ENCODE data around the gene PGGHG. TPM values are rescaled to one million over a fixed set of nuclear protein-coding genes. Genes with fewer than 3 reads are reported as not detected.
A peak's percentile ranks its signal among the peaks of the same experiment; 100 is the strongest.

PGGHG gene
- total and polyA plus RNA-seq, 7 donors = 2.7 to 8.6 (median 4.0) TPM

DNA sequence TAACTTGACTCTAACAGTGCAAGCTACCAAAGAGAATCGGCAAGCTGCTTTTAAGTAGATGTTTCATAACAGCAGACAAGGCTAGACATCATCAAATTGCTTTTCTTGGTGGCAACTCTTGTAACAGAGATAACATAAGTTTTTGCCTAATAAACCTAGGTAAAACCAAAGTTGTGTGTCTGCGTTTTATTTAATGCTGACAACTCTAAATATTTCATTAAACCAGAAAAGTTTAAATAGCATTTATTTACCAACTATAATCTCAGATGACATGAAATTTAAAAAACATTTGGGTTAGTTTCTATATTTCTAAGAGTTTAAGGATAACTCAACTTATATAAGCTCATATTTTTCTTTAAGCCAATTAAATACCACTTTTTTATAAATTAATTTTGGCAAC is 51.0 kb downstream of the PGGHG start:
- TF ChIP-seq, protein P1, sequence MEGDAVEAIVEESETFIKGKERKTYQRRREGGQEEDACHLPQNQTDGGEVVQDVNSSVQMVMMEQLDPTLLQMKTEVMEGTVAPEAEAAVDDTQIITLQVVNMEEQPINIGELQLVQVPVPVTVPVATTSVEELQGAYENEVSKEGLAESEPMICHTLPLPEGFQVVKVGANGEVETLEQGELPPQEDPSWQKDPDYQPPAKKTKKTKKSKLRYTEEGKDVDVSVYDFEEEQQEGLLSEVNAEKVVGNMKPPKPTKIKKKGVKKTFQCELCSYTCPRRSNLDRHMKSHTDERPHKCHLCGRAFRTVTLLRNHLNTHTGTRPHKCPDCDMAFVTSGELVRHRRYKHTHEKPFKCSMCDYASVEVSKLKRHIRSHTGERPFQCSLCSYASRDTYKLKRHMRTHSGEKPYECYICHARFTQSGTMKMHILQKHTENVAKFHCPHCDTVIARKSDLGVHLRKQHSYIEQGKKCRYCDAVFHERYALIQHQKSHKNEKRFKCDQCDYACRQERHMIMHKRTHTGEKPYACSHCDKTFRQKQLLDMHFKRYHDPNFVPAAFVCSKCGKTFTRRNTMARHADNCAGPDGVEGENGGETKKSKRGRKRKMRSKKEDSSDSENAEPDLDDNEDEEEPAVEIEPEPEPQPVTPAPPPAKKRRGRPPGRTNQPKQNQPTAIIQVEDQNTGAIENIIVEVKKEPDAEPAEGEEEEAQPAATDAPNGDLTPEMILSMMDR (IDR thresholded peaks at IDR 0.05) = no peak
- Histone ChIP-seq H3K4me3 (no peak overlapping the region), H3K4me1 (peaks cover 8% of the 10 kb centered on the region), H3K9me3 (no peaks in the 10 kb centered on the region), H3K36me3 (ENCODE audit: insufficient read depth in 1 of 2, low read depth in 1 of 2) (no peaks in the 10 kb centered on the region), H3K27me3 (ENCODE audit: insufficient read depth in 3 of 3, low read length in 2 of 3) (peaks cover 0 to 17% (median 0%) of the 10 kb centered on the region in 3 donors), H3K27ac (no peak overlapping the region)
- intact Hi-C loops (cut with DNase I) = no loop called here
- DNase-seq (no peak), ATAC-seq (no peak)
- 94 to 99% (median 97%) methylated on average over 2 of the region's 2 CpGs for WGBS, 3 donors

DNA sequence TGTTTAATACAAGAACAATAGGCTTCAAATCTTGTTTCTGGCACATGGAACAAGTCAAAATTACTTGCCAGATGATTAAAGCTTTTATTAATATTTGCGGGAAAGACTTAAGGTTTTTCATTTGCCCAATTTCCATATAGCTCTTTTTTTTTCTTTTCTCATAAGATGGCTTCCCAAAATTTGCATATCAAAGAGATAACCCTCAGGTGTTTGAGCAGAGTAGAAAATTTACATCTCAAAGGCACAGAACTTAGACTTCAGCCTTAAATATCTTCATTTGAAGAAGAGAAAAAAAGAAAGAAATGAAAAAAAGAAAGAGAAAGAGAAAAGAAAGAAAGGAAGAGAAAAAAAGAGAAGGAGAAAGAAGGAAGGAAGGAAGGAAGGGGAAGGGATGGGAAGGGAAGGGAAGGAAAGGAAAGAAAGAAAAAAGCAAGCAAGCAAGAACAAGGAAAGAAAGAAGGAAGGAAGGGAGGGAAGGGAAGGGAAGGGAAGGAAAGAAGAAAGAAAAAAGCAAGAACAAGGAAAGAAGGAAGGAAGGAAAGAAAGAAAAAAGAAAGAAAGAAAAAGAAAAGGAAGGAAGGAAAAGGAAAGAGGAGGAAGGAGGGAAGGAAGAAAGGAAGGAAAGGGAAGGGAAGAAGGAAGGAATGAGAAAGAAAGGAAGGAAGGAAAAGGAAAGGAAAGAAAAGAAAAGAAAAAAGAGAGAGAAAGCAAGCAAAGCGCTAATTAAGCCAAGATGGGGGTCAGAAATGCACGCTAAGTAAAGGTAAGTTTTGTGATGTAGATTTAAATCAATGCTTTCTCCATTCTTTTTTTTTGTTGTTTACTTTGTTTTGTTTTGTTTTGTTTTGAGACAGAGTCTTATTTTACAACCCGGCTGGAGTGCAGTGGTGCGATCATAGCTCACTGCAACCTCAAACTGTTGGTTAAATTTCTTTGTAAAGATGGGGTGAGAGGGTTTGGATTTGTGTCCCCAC is 51.9 kb downstream of the PGGHG start:
- WGBS, 3 donors = 69 to 81% (median 80%) methylated on average over 5 of the region's 5 CpGs
- peaks cover 0 to 17% (median 0%) of the 10 kb centered on the region in 3 donors for H3K27me3 ChIP-seq (ENCODE audit: insufficient read depth in 3 of 3, low read length in 2 of 3)
- H3K4me3 ChIP-seq = no peak overlapping the region
- intact Hi-C loops (cut with DNase I) = no loop called here
- TF ChIP-seq, protein P1 (IDR thresholded peaks at IDR 0.05) = no peak
- no peak for ATAC-seq
- no peak for DNase-seq
- no peak overlapping the region for H3K27ac ChIP-seq
- no peaks in the 10 kb centered on the region for H3K36me3 ChIP-seq (ENCODE audit: insufficient read depth in 1 of 2, low read depth in 1 of 2)
- H3K4me1 ChIP-seq = peaks cover 8% of the 10 kb centered on the region
- H3K9me3 ChIP-seq = no peaks in the 10 kb centered on the region

DNA sequence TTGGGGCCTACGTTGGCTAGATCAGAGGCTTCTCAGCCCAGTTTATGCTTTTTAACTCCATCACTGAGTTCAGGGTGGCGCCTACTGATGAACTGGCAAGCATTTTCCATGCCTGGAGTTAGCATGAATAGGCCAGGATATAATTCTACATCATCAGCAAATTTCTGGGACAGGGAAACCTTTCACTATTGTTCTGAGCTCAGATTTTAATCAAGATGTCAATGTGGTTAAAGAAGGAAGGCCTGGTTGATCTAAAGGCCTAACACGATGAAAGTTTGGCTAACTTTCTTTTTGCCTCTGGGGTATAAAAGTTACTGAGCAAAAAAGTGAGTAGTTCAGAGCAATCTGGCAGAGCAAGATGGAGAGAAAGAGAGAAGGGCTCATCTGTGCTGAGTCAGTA is 53.4 kb downstream of the PGGHG start:
- H3K27me3 ChIP-seq (ENCODE audit: insufficient read depth in 3 of 3, low read length in 2 of 3) = peaks cover 0 to 16% (median 0%) of the 10 kb centered on the region in 3 donors
- H3K36me3 ChIP-seq (ENCODE audit: insufficient read depth in 1 of 2, low read depth in 1 of 2) = no peaks in the 10 kb centered on the region
- ATAC-seq = no peak
- peak overlapping the region; percentile 36 for H3K27ac ChIP-seq
- no peak overlapping the region for H3K4me3 ChIP-seq
- intact Hi-C loops (cut with DNase I) = no loop called here
- H3K9me3 ChIP-seq = no peaks in the 10 kb centered on the region
- no peaks in the 10 kb centered on the region for H3K4me1 ChIP-seq
- no peak for DNase-seq
- TF ChIP-seq, protein P1 (IDR thresholded peaks at IDR 0.05) = no peak
- 59 to 62% (median 59%) methylated on average over 3 of the region's 3 CpGs for WGBS, 3 donors

DNA sequence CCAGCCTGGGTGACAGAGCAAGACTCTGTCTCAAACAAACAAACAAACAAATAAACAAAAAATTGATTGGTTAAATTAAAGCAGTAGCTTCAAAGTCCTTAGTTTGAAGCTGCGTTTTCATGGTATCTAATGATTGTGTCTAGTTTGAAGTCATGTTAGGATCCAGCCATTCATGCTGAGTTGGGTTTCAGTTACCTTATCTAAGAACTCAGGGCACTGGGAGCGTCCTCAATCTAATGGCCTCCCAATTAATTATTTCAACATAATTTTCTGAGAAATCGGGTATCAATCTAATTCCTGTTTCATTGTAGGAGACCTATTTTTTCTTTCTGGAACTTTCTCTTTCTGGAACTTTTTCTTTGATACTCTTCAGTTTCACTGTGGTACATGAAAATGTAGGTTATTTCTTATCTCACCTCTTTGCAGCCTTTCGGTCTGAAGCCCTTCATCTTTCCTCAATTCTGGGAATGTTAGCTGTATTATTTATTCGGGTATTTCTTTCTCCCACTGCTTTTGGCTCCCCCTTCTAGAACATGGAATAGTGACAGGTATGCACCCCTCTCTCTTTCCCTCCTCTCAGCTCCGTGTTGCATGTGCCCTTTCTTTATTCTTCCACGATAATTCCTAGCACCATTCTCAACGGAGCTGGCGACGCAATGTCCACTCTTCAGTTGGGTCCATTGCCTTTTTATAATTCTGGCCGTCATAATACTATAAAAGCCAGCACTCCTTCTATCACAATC is 56.1 kb downstream of the PGGHG start:
- intact Hi-C loops (cut with DNase I) = no loop called here
- H3K36me3 ChIP-seq (ENCODE audit: insufficient read depth in 1 of 2, low read depth in 1 of 2) = no peaks in the 10 kb centered on the region
- TF ChIP-seq, protein P1 (IDR thresholded peaks at IDR 0.05) = no peak
- no peaks in the 10 kb centered on the region for H3K27me3 ChIP-seq (ENCODE audit: insufficient read depth in 3 of 3, low read length in 2 of 3)
- ATAC-seq (no peak), DNase-seq (no peak)
- no peak overlapping the region for H3K4me3 ChIP-seq
- WGBS, 3 donors = 88 to 94% (median 89%) methylated on average over 11 of the region's 11 CpGs
- H3K27ac ChIP-seq = no peak overlapping the region
- H3K9me3 ChIP-seq = no peaks in the 10 kb centered on the region
- H3K4me1 ChIP-seq = no peaks in the 10 kb centered on the region

Other genes starting within 250 kb of the PGGHG start
- gene SCGB1C1, start 96.0 kb upstream of the PGGHG start, total RNA-seq = not detected
- not detected for gene SCGB1C1, start 96.0 kb upstream of the PGGHG start, polyA plus RNA-seq
- gene BET1L, start 81.7 kb upstream of the PGGHG start, total RNA-seq = 10 to 100 TPM; 11.8 to 27.7 (median 20.2) TPM
- gene BET1L, start 81.7 kb upstream of the PGGHG start, polyA plus RNA-seq = 10 to 100 TPM; 12.1 to 19.9 (median 18.0) TPM
- gene RIC8A, start 81.4 kb upstream of the PGGHG start, total RNA-seq = 10 to 100 TPM; 34.4 to 54.8 (median 37.9) TPM
- gene RIC8A, start 81.4 kb upstream of the PGGHG start, polyA plus RNA-seq = 10 to 100 TPM; 30.2 to 66.9 (median 57.8) TPM
- gene SIRT3, start 52.8 kb upstream of the PGGHG start, total RNA-seq = 10 to 100 TPM; 15.0 to 23.2 (median 16.7) TPM
- 10 to 100 TPM; 10.4 to 14.7 (median 12.3) TPM for gene SIRT3, start 52.8 kb upstream of the PGGHG start, polyA plus RNA-seq
- gene PSMD13, start 52.1 kb upstream of the PGGHG start, total RNA-seq = 100 to 1,000 TPM; 108 to 190 (median 149) TPM
- 100 to 1,000 TPM; 171 to 265 (median 258) TPM for gene PSMD13, start 52.1 kb upstream of the PGGHG start, polyA plus RNA-seq
- under 1 TPM in 2 of 4 donors, not detected in 2; 0.10 to 0.17 TPM for gene NLRP6, start 10.7 kb upstream of the PGGHG start, total RNA-seq
- gene NLRP6, start 10.7 kb upstream of the PGGHG start, polyA plus RNA-seq = under 1 TPM in 2 of 3 donors, not detected in 1; 0.03 to 0.04 TPM
- gene IFITM5, start 10.4 kb downstream of the PGGHG start, total RNA-seq = not detected
- not detected for gene IFITM5, start 10.4 kb downstream of the PGGHG start, polyA plus RNA-seq
- gene IFITM2, start 18.7 kb downstream of the PGGHG start, total RNA-seq = 100 to 1,000 TPM; 131 to 161 (median 136) TPM
- 100 to 1,000 TPM; 109 to 371 (median 181) TPM for gene IFITM2, start 18.7 kb downstream of the PGGHG start, polyA plus RNA-seq
- 100 to 1,000 TPM in 1 of 4 donors, 10 to 100 TPM in 3; 44.0 to 105 (median 71.3) TPM for gene IFITM1, start 24.9 kb downstream of the PGGHG start, total RNA-seq
- gene IFITM1, start 24.9 kb downstream of the PGGHG start, polyA plus RNA-seq = 100 to 1,000 TPM in 1 of 3 donors, 10 to 100 TPM in 2; 39.7 to 107 (median 69.7) TPM
- 100 to 1,000 TPM; 136 to 234 (median 202) TPM for gene IFITM3, start 31.7 kb downstream of the PGGHG start, total RNA-seq
- 100 to 1,000 TPM; 186 to 557 (median 260) TPM for gene IFITM3, start 31.7 kb downstream of the PGGHG start, polyA plus RNA-seq
- gene B4GALNT4, start 80.4 kb downstream of the PGGHG start, total RNA-seq = under 1 TPM in 3 of 4 donors, not detected in 1; 0.06 to 0.12 (median 0.06) TPM
- under 1 TPM; 0.04 to 0.27 (median 0.05) TPM for gene B4GALNT4, start 80.4 kb downstream of the PGGHG start, polyA plus RNA-seq
- gene PKP3, start 105.1 kb downstream of the PGGHG start, total RNA-seq = under 1 TPM in 3 of 4 donors, not detected in 1; 0.15 to 0.75 (median 0.25) TPM
- gene PKP3, start 105.1 kb downstream of the PGGHG start, polyA plus RNA-seq = under 1 TPM in 2 of 3 donors, not detected in 1; 0.10 to 0.13 TPM
- 10 to 100 TPM in 3 of 4 donors, 1 to 10 TPM in 1; 9.9 to 15.9 (median 10.8) TPM for gene SIGIRR, start 125.9 kb downstream of the PGGHG start, total RNA-seq
- 10 to 100 TPM; 19.2 to 28.1 (median 20.3) TPM for gene SIGIRR, start 125.9 kb downstream of the PGGHG start, polyA plus RNA-seq
- gene ANO9, start 152.9 kb downstream of the PGGHG start, total RNA-seq = under 1 TPM in 3 of 4 donors, not detected in 1; 0.09 to 0.59 (median 0.46) TPM
- under 1 TPM; 0.10 to 0.15 (median 0.10) TPM for gene ANO9, start 152.9 kb downstream of the PGGHG start, polyA plus RNA-seq
- gene PTDSS2, start 161.2 kb downstream of the PGGHG start, total RNA-seq = 10 to 100 TPM; 15.8 to 21.1 (median 20.3) TPM
- gene PTDSS2, start 161.2 kb downstream of the PGGHG start, polyA plus RNA-seq = 10 to 100 TPM; 11.8 to 26.0 (median 15.4) TPM
- gene RNH1, start 218.1 kb downstream of the PGGHG start, total RNA-seq = 100 to 1,000 TPM; 103 to 145 (median 113) TPM
- gene RNH1, start 218.1 kb downstream of the PGGHG start, polyA plus RNA-seq = 100 to 1,000 TPM; 105 to 181 (median 105) TPM
- gene HRAS, start 246.4 kb downstream of the PGGHG start, total RNA-seq = 10 to 100 TPM; 43.6 to 74.7 (median 53.9) TPM
- gene HRAS, start 246.4 kb downstream of the PGGHG start, polyA plus RNA-seq = 10 to 100 TPM; 53.9 to 76.2 (median 66.3) TPM
- under 1 TPM; 0.30 to 0.84 (median 0.55) TPM for gene LRRC56, start 248.4 kb downstream of the PGGHG start, total RNA-seq
- gene LRRC56, start 248.4 kb downstream of the PGGHG start, polyA plus RNA-seq = under 1 TPM in 2 of 3 donors, not detected in 1; 0.39 to 0.61 TPM

Measured in psoas muscle (tissue), 8 donors.